HCT116 (cell line): ENCODE data around the gene MEGF6. TPM values are rescaled to one million over a fixed set of nuclear protein-coding genes. Genes with fewer than 3 reads are reported as not detected.

Source experiments
- ATAC-seq: fragments of 200-7000 bp; cut with Tn5 transposase; 2 replicates; pipeline ENCODE4 v1.9.1; 2020; ENCODE audit warnings: mild to moderate bottlenecking, moderate library complexity
- BruUV-seq: library from RNA; stranded (reverse); fragments of 400-500 nt; replicated peaks from 2 replicates; lab custom pipeline; 2021; lab: Mats Ljungman, UMichigan
- CTCF ChIA-PET: fragments of 300-600 bp; sonication (Branson Sonifier 250); formaldehyde crosslinking; loops from one replicate; lab custom pipeline; 2021; ENCODE audit warnings: antibody characterized with exemption; lab: Charles Lee
- POLR2A ChIA-PET: fragments of 300-600, 350-600 bp; sonication (Branson Sonifier 250); formaldehyde crosslinking; loops from one replicate; lab custom pipeline; 2021; ENCODE audit warnings: antibody characterized with exemption; lab: Charles Lee
- RAD21 ChIA-PET, 2 experiments: fragments of 300-600 bp; sonication (Branson Sonifier 250); formaldehyde crosslinking; loops; one replicate each; lab custom pipeline; 2023; ENCODE audit warnings: low total read pairs in 2 of 2; ENCODE audit not compliant: uncharacterized antibody in 2 of 2, unreplicated experiment in 2 of 2, low non-redundant PET in 1 of 2; lab: Charles Lee
- DNase-seq: peaks from one replicate; pipeline ENCODE4 v3.0.0-alpha.2; 2010; ENCODE audit warnings: low read depth, low spot score
- H2AFZ ChIP-seq: fragments of 200-600 bp; shearing (Covaris generic), sonication (generic); 2 replicates; pipeline ENCODE4 v1.6.1; 2017; ENCODE audit warnings: low read depth, mixed run types, mixed read lengths, antibody characterized with exemption, low read length; ENCODE audit not compliant: poor library complexity, severe bottlenecking
- H3K27ac ChIP-seq: 2 replicates; pipeline ENCODE4 v1.5.1; 2012; ENCODE audit warnings: low read depth, low read length
- H3K27me3 ChIP-seq: fragments of 200-600 bp; sonication (generic); 2 replicates; pipeline ENCODE4 v1.6.1; 2016; ENCODE audit warnings: mixed run types, low read length, mixed read lengths; ENCODE audit not compliant: insufficient read depth
- H3K36me3 ChIP-seq, 2 experiments: fragments of 200-500 bp in 1 of 2; fragments of 200-600 bp in 1 of 2; sonication (Bioruptor generic) in 1 of 2; sonication (generic) in 1 of 2; 2 replicates each; pipeline versions ENCODE4 v1.5.1 to v1.6.1; 2014 to 2016; ENCODE audit warnings: low read length in 2 of 2, inconsistent platforms in 1 of 2, mixed read lengths in 1 of 2, mixed run types in 1 of 2; ENCODE audit not compliant: insufficient read depth in 2 of 2, control insufficient read depth in 1 of 2
- H3K4me1 ChIP-seq, 2 experiments: fragments of 200-600 bp in 1 of 2; sonication (generic) in 1 of 2; 2 replicates each; pipeline versions ENCODE4 v1.5.1 to v1.6.1; 2012 to 2017; ENCODE audit warnings: low read length in 2 of 2, inconsistent platforms in 1 of 2, mild to moderate bottlenecking in 1 of 2, mixed read lengths in 1 of 2, mixed run types in 1 of 2, moderate library complexity in 1 of 2; ENCODE audit not compliant: insufficient read depth in 2 of 2, control insufficient read depth in 1 of 2
- H3K4me2 ChIP-seq: fragments of 200-600 bp; sonication (generic); 2 replicates; pipeline ENCODE4 v1.6.1; 2017; ENCODE audit warnings: mixed run types, low read length, mixed read lengths
- H3K4me3 ChIP-seq, 2 experiments: fragments of 200-600 bp in 1 of 2; sonication (generic) in 1 of 2; replicated peaks in 1 of 2; 2 replicates each; pipeline ENCODE4 v1.5.1; 2011 to 2016; ENCODE audit warnings: low read length in 2 of 2, control low read depth in 1 of 2, low read depth in 1 of 2, mild to moderate bottlenecking in 1 of 2, mixed read lengths in 1 of 2, mixed run types in 1 of 2
- H3K79me2 ChIP-seq: fragments of 200-600 bp; sonication (generic); 2 replicates; pipeline ENCODE4 v1.6.1; 2017; ENCODE audit warnings: mild to moderate bottlenecking, mixed run types, low read length, moderate library complexity, mixed read lengths; ENCODE audit not compliant: insufficient read depth
- H3K9ac ChIP-seq: fragments of 200-600 bp; sonication (generic); 2 replicates; pipeline ENCODE4 v1.6.1; 2016; ENCODE audit warnings: low read length, mixed read lengths
- H3K9me2 ChIP-seq: fragments of 200-600 bp; sonication (generic), shearing (Covaris generic); 2 replicates; pipeline ENCODE4 v1.6.1; 2017; ENCODE audit warnings: mixed run types, mild to moderate bottlenecking, moderate library complexity; ENCODE audit not compliant: insufficient read depth
- H3K9me3 ChIP-seq, 2 experiments: fragments of 200-500 bp in 1 of 2; fragments of 200-600 bp in 1 of 2; sonication (Bioruptor generic) in 1 of 2; sonication (generic) in 1 of 2; 2 replicates each; pipeline ENCODE4 v1.6.1; 2014 to 2017; ENCODE audit warnings: low read length in 2 of 2, mixed read lengths in 2 of 2, inconsistent platforms in 1 of 2, low read depth in 1 of 2, mild to moderate bottlenecking in 1 of 2, mixed run types in 1 of 2, moderate library complexity in 1 of 2; ENCODE audit not compliant: control insufficient read depth in 1 of 2, insufficient read depth in 1 of 2
- H4K20me1 ChIP-seq: fragments of 200-600 bp; sonication (generic), shearing (Covaris generic); 2 replicates; pipeline ENCODE4 v1.6.1; 2017; ENCODE audit warnings: mixed run types, mild to moderate bottlenecking, moderate library complexity; ENCODE audit not compliant: insufficient read depth
- CBX3 ChIP-seq: IDR thresholded peaks from 2 replicates; pipeline ENCODE4 v1.6.1; 2012; ENCODE audit warnings: low read depth
- EGR1 ChIP-seq: IDR thresholded peaks from 2 replicates; pipeline ENCODE4 v1.6.1; 2012; ENCODE audit warnings: low read depth
- ELF1 ChIP-seq: IDR thresholded peaks from 2 replicates; pipeline ENCODE4 v1.6.1; 2012; ENCODE audit warnings: low read depth, borderline replicate concordance
- MAX ChIP-seq: IDR thresholded peaks from 2 replicates; pipeline ENCODE4 v1.6.1; 2012
- POLR2A ChIP-seq: IDR thresholded peaks from 2 replicates; pipeline ENCODE4 v1.7.0; 2011; ENCODE audit warnings: borderline replicate concordance; ENCODE audit not compliant: insufficient read depth, insufficient read length; ENCODE audit errors: extremely low read depth
- POLR2AphosphoS5 ChIP-seq: IDR thresholded peaks from 2 replicates; pipeline ENCODE4 v1.6.1; 2011; ENCODE audit warnings: mild to moderate bottlenecking, low read depth, low read length, moderate library complexity
- SIN3A ChIP-seq: IDR thresholded peaks from 2 replicates; pipeline ENCODE4 v1.6.1; 2012; ENCODE audit warnings: low read depth
- SP1 ChIP-seq: IDR thresholded peaks from 2 replicates; pipeline ENCODE4 v1.6.1; 2012; ENCODE audit warnings: low read depth
- TCF7L2 ChIP-seq: IDR thresholded peaks from 2 replicates; pipeline ENCODE4 v1.7.0; 2011; ENCODE audit warnings: borderline replicate concordance, inconsistent platforms; ENCODE audit not compliant: insufficient read depth, insufficient read length; ENCODE audit errors: extremely low read depth
- ZBTB33 ChIP-seq: IDR thresholded peaks from 2 replicates; pipeline ENCODE4 v1.6.1; 2011; ENCODE audit warnings: mild to moderate bottlenecking, low read length, moderate library complexity; ENCODE audit not compliant: insufficient replicate concordance; ENCODE audit errors: extremely low read depth
- ZNF274 ChIP-seq: fragments of 200-500 bp; sonication (Bioruptor generic); IDR thresholded peaks from 2 replicates; pipeline ENCODE4 v1.6.1; 2014; ENCODE audit warnings: mild to moderate bottlenecking, low read depth, low read length, inconsistent platforms
- intact Hi-C: fragments of 100-400 bp; cut with micrococcal nuclease; formaldehyde crosslinking; loops from 2 replicates; pipeline ENCODE4 v1.10.0; 2022
- total RNA-seq: library from RNA; stranded (reverse); gene quantifications from one replicate; pipeline ENCODE4 v1.2.1, GENCODE V29; 2021; ENCODE audit not compliant: unreplicated experiment
- TF ChIP-seq, protein P1 (sequence below), 3 experiments: fragments of 200-600 bp in 1 of 3; sonication (generic) in 1 of 3; IDR thresholded peaks in 2 of 3; conservative IDR thresholded peaks in 1 of 3; 2 replicates each; pipeline ENCODE4 v1.5.1; 2012 to 2017; ENCODE audit warnings: low read depth in 2 of 3, low read length in 2 of 3, antibody characterized with exemption in 1 of 3, borderline replicate concordance in 1 of 3, control low read depth in 1 of 3, mild to moderate bottlenecking in 1 of 3, mixed read lengths in 1 of 3, mixed run types in 1 of 3, moderate library complexity in 1 of 3; ENCODE audit not compliant: insufficient read depth in 1 of 3
- TF ChIP-seq, protein P2 (sequence below): IDR thresholded peaks from 2 replicates; pipeline ENCODE4 v1.6.1; 2012

MEGF6 gene
- total RNA-seq, 1 experiment from 2014 or later = 47.6 TPM

GRCh38 chr1:3600354-3600753, 11.0 kb downstream of the MEGF6 start:
- Histone ChIP-seq H3K4me3 (no peak overlapping the region), H3K4me1 (peaks cover 0 to 13% of the 10 kb centered on the region in 2 experiments; a peak in 2 of 4 replicates), H3K9me3 (no peaks in the 10 kb centered on the region), H2AFZ (no peak overlapping the region), H3K27ac (no peak overlapping the region), H3K36me3 (no peaks in the 10 kb centered on the region), H3K79me2 (no peaks in the 10 kb centered on the region), H4K20me1 (no peaks in the 10 kb centered on the region), H3K4me2 (no peak overlapping the region), H3K27me3 (no peaks in the 10 kb centered on the region), H3K9ac (no peak overlapping the region), H3K9me2 (no peaks in the 10 kb centered on the region)
- CTCF ChIA-PET = interaction anchor here (0.8 kb wide), 1 partner anchor 9 kb away, joined by 4 read pairs; no protein-coding TSS in a partner anchor
- ATAC-seq (no peak), DNase-seq (no peak)
- intact Hi-C loops = loop anchor here (10.0 kb wide), 1 partner anchor 1016 kb away; the partner anchor contains the start of gene PRXL2B
- RAD21 ChIA-PET = no interaction called here
- no TSS peak for BruUV-seq
- no peak for TF ChIP-seq ELF1
- POLR2A ChIA-PET = no interaction called here

GRCh38 chr1:3599816-3600215, 11.5 kb downstream of the MEGF6 start:
- no peak for TF ChIP-seq SIN3A
- no peak for TF ChIP-seq TCF7L2
- TF ChIP-seq, protein P1, sequence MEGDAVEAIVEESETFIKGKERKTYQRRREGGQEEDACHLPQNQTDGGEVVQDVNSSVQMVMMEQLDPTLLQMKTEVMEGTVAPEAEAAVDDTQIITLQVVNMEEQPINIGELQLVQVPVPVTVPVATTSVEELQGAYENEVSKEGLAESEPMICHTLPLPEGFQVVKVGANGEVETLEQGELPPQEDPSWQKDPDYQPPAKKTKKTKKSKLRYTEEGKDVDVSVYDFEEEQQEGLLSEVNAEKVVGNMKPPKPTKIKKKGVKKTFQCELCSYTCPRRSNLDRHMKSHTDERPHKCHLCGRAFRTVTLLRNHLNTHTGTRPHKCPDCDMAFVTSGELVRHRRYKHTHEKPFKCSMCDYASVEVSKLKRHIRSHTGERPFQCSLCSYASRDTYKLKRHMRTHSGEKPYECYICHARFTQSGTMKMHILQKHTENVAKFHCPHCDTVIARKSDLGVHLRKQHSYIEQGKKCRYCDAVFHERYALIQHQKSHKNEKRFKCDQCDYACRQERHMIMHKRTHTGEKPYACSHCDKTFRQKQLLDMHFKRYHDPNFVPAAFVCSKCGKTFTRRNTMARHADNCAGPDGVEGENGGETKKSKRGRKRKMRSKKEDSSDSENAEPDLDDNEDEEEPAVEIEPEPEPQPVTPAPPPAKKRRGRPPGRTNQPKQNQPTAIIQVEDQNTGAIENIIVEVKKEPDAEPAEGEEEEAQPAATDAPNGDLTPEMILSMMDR (IDR thresholded peaks at IDR 0.05 in 2 of 3, conservative IDR thresholded peaks at IDR 0.05 in 1 of 3; ENCODE audit: borderline replicate concordance in 1 of 3, insufficient read depth in 1 of 3, low read depth in 2 of 3, low read length in 2 of 3) = no peak
- no peak for TF ChIP-seq POLR2AphosphoS5
- no peak for TF ChIP-seq POLR2A
- TF ChIP-seq, protein P2, sequence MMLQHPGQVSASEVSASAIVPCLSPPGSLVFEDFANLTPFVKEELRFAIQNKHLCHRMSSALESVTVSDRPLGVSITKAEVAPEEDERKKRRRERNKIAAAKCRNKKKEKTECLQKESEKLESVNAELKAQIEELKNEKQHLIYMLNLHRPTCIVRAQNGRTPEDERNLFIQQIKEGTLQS = no peak
- no peak for TF ChIP-seq EGR1
- no peak for TF ChIP-seq ZBTB33
- TF ChIP-seq MAX = no peak
- TF ChIP-seq ZNF274 = no peak
- no peak for TF ChIP-seq CBX3
- no peak for TF ChIP-seq SP1
- no peak for TF ChIP-seq ELF1
- no peak overlapping the region for H2AFZ ChIP-seq
- H3K4me2 ChIP-seq = no peak overlapping the region
- ATAC-seq = no peak
- H3K4me1 ChIP-seq = peaks cover 0 to 8% of the 10 kb centered on the region in 2 experiments; a peak in 2 of 4 replicates
- no TSS peak for BruUV-seq
- intact Hi-C loops = loop anchor here (10.0 kb wide), 1 partner anchor 1015 kb away; the partner anchor contains the start of gene PRXL2B
- no peak for DNase-seq
- RAD21 ChIA-PET = no interaction called here
- H3K27ac ChIP-seq = no peak overlapping the region
- H3K9me2 ChIP-seq = no peaks in the 10 kb centered on the region
- CTCF ChIA-PET = interaction anchor here (0.8 to 1.2 kb wide), 2 partner anchors 9 to 19 kb away, joined by 3 to 4 read pairs; no protein-coding TSS in a partner anchor
- H3K9me3 ChIP-seq = no peaks in the 10 kb centered on the region
- H3K79me2 ChIP-seq = no peaks in the 10 kb centered on the region
- H3K36me3 ChIP-seq = no peaks in the 10 kb centered on the region
- H4K20me1 ChIP-seq = no peaks in the 10 kb centered on the region
- H3K9ac ChIP-seq = no peak overlapping the region
- POLR2A ChIA-PET = no interaction called here
- H3K4me3 ChIP-seq = no peak overlapping the region
- H3K27me3 ChIP-seq = no peaks in the 10 kb centered on the region
